H1 (cell line): ENCODE results near the gene PEX14.

ENCODE experiments used
- CEBPB ChIP-seq: IDR thresholded peaks from 2 replicates; pipeline ENCODE4 v1.6.1; 2012; ENCODE audit warnings: low read depth, low read length
- EP300 ChIP-seq, 2 experiments: IDR thresholded peaks; 1 replicate in 1 of 2; 2 replicates in 1 of 2; pipeline ENCODE4 v1.6.1; 2011 to 2012; ENCODE audit warnings: low read depth in 2 of 2, low read length in 2 of 2, mild to moderate bottlenecking in 2 of 2, borderline replicate concordance in 1 of 2, inconsistent platforms in 1 of 2, moderate library complexity in 1 of 2
- EZH2 ChIP-seq: fragments of 200-600 bp; sonication (generic); IDR thresholded peaks from 2 replicates; pipeline ENCODE4 v1.7.1; 2012; ENCODE audit warnings: low read depth, mild to moderate bottlenecking, moderate library complexity, low read length, inconsistent platforms; ENCODE audit not compliant: severe bottlenecking
- HDAC6 ChIP-seq: IDR thresholded peaks from one replicate; pipeline ENCODE4 v1.7.1; 2012; ENCODE audit warnings: low read depth, mild to moderate bottlenecking, inconsistent platforms, low read length, moderate library complexity
- SAP30 ChIP-seq: fragments of 300-600 bp; sonication (generic); IDR thresholded peaks from 2 replicates; pipeline ENCODE4 v1.7.1; 2012; ENCODE audit warnings: low read length, moderate library complexity, mild to moderate bottlenecking, inconsistent platforms; ENCODE audit not compliant: insufficient read depth, insufficient replicate concordance
- SIN3A ChIP-seq, 2 experiments: IDR thresholded peaks in 1 of 2; conservative IDR thresholded peaks in 1 of 2; 2 replicates each; pipeline ENCODE4 v1.6.1; 2011 to 2012; ENCODE audit warnings: low read length in 2 of 2, improper control_type of control experiment in 1 of 2, low read depth in 1 of 2, mild to moderate bottlenecking in 1 of 2
- SRF ChIP-seq: IDR thresholded peaks from 2 replicates; pipeline ENCODE4 v1.6.1; 2011; ENCODE audit warnings: mild to moderate bottlenecking, low read depth, low read length, moderate library complexity
- TAF1 ChIP-seq: IDR thresholded peaks from 2 replicates; pipeline ENCODE4 v1.6.1; 2011; ENCODE audit warnings: mild to moderate bottlenecking, low read depth, low read length
- TCF12 ChIP-seq: IDR thresholded peaks from 2 replicates; pipeline ENCODE4 v1.6.1; 2011; ENCODE audit warnings: low read depth, mild to moderate bottlenecking, low read length
- YY1 ChIP-seq: IDR thresholded peaks from 2 replicates; pipeline ENCODE4 v1.6.1; 2011; ENCODE audit warnings: low read depth, mild to moderate bottlenecking, low read length
- TF ChIP-seq, protein P1 (sequence below), 3 experiments: IDR thresholded peaks; 1 replicate in 2 of 3; 2 replicates in 1 of 3; pipeline versions ENCODE4 v1.5.1 to v1.6.1; 2011; ENCODE audit warnings: low read length in 3 of 3, mild to moderate bottlenecking in 3 of 3, inconsistent platforms in 2 of 3, low read depth in 1 of 3, moderate library complexity in 1 of 3; ENCODE audit not compliant: insufficient read depth in 1 of 3; ENCODE audit errors: control extremely low read depth in 1 of 3
- TF ChIP-seq, protein P2 (sequence below): IDR thresholded peaks from 2 replicates; pipeline ENCODE4 v1.6.1; 2012; ENCODE audit warnings: inconsistent platforms

DNA sequence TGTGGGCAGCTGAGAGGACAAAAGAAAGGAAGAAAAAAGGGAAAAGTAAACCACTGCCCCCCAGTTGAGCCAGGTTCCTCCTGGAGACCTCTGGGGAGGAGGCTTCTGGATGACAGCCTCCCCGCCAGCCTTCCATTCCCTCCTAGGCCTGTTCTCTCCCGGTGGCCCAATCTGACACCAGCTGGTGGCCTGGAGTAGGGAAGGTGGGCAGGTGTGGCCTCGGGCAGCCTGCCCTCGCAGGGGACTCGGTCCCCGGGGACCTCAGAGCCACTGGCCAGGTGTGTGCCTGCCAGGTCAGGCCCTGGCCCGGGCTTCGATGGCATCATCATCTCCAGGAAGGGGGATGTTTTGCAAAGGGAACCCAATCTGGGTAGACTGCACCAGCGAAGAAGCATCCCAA lies 162.7 kb downstream of the PEX14 start:
- TF ChIP-seq SIN3A (conservative IDR thresholded peaks at IDR 0.05 in 1 of 2, IDR thresholded peaks at IDR 0.05 in 1 of 2; ENCODE audit: low read depth in 1 of 2, low read length in 2 of 2): no peak
- no peak for TF ChIP-seq TCF12
- TF ChIP-seq SAP30: no peak
- TF ChIP-seq TAF1: no peak
- TF ChIP-seq EZH2: no peak
- TF ChIP-seq EP300 (IDR thresholded peaks at IDR 0.05; ENCODE audit: borderline replicate concordance in 1 of 2, low read depth in 2 of 2, low read length in 2 of 2): no peak
- TF ChIP-seq, protein P1, sequence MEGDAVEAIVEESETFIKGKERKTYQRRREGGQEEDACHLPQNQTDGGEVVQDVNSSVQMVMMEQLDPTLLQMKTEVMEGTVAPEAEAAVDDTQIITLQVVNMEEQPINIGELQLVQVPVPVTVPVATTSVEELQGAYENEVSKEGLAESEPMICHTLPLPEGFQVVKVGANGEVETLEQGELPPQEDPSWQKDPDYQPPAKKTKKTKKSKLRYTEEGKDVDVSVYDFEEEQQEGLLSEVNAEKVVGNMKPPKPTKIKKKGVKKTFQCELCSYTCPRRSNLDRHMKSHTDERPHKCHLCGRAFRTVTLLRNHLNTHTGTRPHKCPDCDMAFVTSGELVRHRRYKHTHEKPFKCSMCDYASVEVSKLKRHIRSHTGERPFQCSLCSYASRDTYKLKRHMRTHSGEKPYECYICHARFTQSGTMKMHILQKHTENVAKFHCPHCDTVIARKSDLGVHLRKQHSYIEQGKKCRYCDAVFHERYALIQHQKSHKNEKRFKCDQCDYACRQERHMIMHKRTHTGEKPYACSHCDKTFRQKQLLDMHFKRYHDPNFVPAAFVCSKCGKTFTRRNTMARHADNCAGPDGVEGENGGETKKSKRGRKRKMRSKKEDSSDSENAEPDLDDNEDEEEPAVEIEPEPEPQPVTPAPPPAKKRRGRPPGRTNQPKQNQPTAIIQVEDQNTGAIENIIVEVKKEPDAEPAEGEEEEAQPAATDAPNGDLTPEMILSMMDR (IDR thresholded peaks at IDR 0.05; ENCODE audit: control extremely low read depth in 1 of 3, insufficient read depth in 1 of 3, low read depth in 1 of 3, low read length in 3 of 3): no peak
- TF ChIP-seq, protein P2, sequence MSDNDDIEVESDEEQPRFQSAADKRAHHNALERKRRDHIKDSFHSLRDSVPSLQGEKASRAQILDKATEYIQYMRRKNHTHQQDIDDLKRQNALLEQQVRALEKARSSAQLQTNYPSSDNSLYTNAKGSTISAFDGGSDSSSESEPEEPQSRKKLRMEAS: no peak
- TF ChIP-seq CEBPB: no peak
- no peak for TF ChIP-seq YY1
- TF ChIP-seq SRF: no peak
- no peak for TF ChIP-seq HDAC6
